ENCODE data around the gene DYNC2H1. TPM values are rescaled to one million over a fixed set of nuclear protein-coding genes. Genes with fewer than 3 reads are reported as not detected.

Gene DYNC2H1
- total RNA-seq, 1 experiment from 2014 or later: 17.2 TPM

DNA sequence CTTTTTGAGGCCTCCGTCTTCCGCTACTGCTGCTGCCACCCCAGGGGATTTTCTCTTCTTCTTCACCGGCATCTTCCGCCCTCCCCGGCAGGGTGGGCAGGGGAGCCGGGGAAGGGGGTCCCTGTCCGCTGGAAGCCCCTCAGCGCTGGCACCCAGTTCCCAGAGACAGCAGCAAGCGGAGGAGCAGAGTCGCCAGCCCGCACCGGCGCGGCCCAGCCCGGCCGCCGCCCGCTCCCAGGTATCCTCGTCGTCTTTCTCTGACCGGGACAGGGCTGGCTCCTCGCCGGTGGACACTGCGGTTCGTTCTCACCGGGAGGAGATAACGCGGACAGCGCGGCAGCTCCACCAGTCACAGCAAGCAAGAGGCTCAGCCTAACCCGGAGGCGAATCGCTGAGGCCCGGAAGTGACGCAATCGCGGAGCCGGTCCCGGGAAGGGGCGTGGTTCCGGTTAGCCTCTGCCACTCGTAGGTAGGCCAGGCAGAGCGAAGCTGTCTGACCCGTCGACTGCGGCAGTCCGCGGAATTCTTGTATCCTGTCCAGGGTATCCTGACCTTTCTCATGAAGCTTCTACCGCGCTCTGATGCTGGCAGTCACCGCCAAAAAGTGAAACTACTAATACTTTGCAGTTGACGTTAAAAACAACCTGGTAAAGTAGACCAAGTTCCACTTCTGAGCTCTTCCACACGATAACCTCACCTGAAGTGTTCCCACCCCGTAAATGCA lies 17.3 kb upstream of the DYNC2H1 start, which contains the start of gene DCUN1D5 (continued):
- peak; percentile 65; the same call in 1 of the 2 replicates for TF ChIP-seq NR2C2 (CRISPR knock-in tag; IDR thresholded peaks at IDR 0.05)
- TF ChIP-seq TEAD1 (CRISPR knock-in tag; IDR thresholded peaks at IDR 0.05): peak; percentile 67; the same call in 1 of the 2 replicates
- no peak for TF ChIP-seq ZNF416 (CRISPR knock-in tag; IDR thresholded peaks at IDR 0.05)
- TF ChIP-seq GABPB1 (CRISPR knock-in tag; IDR thresholded peaks at IDR 0.05): peak; percentile 98
- TF ChIP-seq SP1 (CRISPR knock-in tag; conservative IDR thresholded peaks at IDR 0.05): peak; percentile 80
- TF ChIP-seq, protein P1, sequence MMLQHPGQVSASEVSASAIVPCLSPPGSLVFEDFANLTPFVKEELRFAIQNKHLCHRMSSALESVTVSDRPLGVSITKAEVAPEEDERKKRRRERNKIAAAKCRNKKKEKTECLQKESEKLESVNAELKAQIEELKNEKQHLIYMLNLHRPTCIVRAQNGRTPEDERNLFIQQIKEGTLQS (CRISPR knock-in tag; conservative IDR thresholded peaks at IDR 0.05): peak; percentile 79; the same call in 1 of the 2 replicates
- 0 out of 2 replicates have a peak, but pooled peaks have one; percentile 72 for TF ChIP-seq KAT7 (CRISPR knock-in tag; IDR thresholded peaks at IDR 0.05; ENCODE audit: borderline replicate concordance)
- TF ChIP-seq ATF1 (CRISPR knock-in tag; IDR thresholded peaks at IDR 0.05): no peak
- peak; percentile 70 for TF ChIP-seq FOXP1 (CRISPR knock-in tag; IDR thresholded peaks at IDR 0.05; ENCODE audit: borderline replicate concordance)
- TF ChIP-seq, protein P2, sequence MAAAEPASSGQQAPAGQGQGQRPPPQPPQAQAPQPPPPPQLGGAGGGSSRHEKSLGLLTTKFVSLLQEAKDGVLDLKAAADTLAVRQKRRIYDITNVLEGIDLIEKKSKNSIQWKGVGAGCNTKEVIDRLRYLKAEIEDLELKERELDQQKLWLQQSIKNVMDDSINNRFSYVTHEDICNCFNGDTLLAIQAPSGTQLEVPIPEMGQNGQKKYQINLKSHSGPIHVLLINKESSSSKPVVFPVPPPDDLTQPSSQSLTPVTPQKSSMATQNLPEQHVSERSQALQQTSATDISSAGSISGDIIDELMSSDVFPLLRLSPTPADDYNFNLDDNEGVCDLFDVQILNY (CRISPR knock-in tag; IDR thresholded peaks at IDR 0.05): peak; percentile 44; the same call in 1 of the 2 replicates
- TF ChIP-seq ZNF232 (CRISPR knock-in tag; IDR thresholded peaks at IDR 0.05): peak; percentile 52; the same call in 1 of the 2 replicates

DNA sequence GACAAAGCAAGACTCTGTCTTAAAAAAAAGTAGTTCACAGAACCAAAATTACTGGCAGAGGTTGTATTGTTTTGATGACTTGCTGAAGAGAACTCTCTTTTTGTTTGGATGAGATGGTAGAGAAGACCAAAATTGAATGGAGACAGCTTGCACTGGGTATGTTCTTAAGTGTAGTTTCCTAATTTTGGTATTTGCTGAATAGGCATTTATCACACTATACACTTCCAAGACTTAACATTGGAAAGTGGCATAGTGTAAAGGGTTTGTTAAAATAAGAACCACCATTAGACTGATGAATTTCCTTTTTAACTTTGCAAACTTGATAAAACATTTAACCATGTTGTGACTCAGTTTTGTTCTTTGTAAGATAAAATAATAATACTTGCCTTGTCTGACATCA lies 11.9 kb upstream of the DYNC2H1 start:
- POLR2A ChIA-PET: no interaction called here

More for the DNA sequence above, 11.9 kb upstream of the DYNC2H1 start:
- Mint-ChIP-seq H3K4me3 (no peak overlapping the region), H3K4me1 (peaks cover 15% of the 10 kb centered on the region), H3K27ac (no peak overlapping the region), H3K27me3 (ENCODE audit: low read depth) (peaks cover 25% of the 10 kb centered on the region), H3K9me3 (no peaks in the 10 kb centered on the region), H3K36me3 (no peaks in the 10 kb centered on the region)
- TF ChIP-seq, protein P3, sequence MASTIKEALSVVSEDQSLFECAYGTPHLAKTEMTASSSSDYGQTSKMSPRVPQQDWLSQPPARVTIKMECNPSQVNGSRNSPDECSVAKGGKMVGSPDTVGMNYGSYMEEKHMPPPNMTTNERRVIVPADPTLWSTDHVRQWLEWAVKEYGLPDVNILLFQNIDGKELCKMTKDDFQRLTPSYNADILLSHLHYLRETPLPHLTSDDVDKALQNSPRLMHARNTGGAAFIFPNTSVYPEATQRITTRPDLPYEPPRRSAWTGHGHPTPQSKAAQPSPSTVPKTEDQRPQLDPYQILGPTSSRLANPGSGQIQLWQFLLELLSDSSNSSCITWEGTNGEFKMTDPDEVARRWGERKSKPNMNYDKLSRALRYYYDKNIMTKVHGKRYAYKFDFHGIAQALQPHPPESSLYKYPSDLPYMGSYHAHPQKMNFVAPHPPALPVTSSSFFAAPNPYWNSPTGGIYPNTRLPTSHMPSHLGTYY (CRISPR knock-in tag; IDR thresholded peaks at IDR 0.05): no peak
- TF ChIP-seq ZNF396 (CRISPR knock-in tag; IDR thresholded peaks at IDR 0.05; ENCODE audit: borderline replicate concordance): no peak
- TF ChIP-seq, protein P4, sequence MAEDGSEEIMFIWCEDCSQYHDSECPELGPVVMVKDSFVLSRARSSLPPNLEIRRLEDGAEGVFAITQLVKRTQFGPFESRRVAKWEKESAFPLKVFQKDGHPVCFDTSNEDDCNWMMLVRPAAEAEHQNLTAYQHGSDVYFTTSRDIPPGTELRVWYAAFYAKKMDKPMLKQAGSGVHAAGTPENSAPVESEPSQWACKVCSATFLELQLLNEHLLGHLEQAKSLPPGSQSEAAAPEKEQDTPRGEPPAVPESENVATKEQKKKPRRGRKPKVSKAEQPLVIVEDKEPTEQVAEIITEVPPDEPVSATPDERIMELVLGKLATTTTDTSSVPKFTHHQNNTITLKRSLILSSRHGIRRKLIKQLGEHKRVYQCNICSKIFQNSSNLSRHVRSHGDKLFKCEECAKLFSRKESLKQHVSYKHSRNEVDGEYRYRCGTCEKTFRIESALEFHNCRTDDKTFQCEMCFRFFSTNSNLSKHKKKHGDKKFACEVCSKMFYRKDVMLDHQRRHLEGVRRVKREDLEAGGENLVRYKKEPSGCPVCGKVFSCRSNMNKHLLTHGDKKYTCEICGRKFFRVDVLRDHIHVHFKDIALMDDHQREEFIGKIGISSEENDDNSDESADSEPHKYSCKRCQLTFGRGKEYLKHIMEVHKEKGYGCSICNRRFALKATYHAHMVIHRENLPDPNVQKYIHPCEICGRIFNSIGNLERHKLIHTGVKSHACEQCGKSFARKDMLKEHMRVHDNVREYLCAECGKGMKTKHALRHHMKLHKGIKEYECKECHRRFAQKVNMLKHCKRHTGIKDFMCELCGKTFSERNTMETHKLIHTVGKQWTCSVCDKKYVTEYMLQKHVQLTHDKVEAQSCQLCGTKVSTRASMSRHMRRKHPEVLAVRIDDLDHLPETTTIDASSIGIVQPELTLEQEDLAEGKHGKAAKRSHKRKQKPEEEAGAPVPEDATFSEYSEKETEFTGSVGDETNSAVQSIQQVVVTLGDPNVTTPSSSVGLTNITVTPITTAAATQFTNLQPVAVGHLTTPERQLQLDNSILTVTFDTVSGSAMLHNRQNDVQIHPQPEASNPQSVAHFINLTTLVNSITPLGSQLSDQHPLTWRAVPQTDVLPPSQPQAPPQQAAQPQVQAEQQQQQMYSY (CRISPR knock-in tag; IDR thresholded peaks at IDR 0.05): no peak
- TF ChIP-seq CBFB (CRISPR knock-in tag; IDR thresholded peaks at IDR 0.05; ENCODE audit: low read depth): no peak
- TF ChIP-seq MXD4 (CRISPR knock-in tag; IDR thresholded peaks at IDR 0.05; ENCODE audit: borderline replicate concordance): no peak
- CTCF ChIA-PET: no interaction called here
- DNase-seq (ENCODE audit: low spot score) (no peak), ATAC-seq (no peak)

Measured in WTC11 (cell line).